Osteoblast (primary cell): ENCODE measurements around the gene R3HCC1L. TPM values are rescaled to one million over a fixed set of nuclear protein-coding genes. Genes with fewer than 3 reads are reported as not detected.

ENCODE experiments used
- DNase-seq: peaks from one replicate; pipeline ENCODE4 v3.0.0; 2011; ENCODE audit warnings: low spot score, mixed read lengths; ENCODE audit not compliant: insufficient read length; ENCODE audit errors: missing footprints
- H2AFZ ChIP-seq: 2 replicates; pipeline ENCODE4 v1.6.0; 2011; ENCODE audit warnings: mild to moderate bottlenecking, low read length
- H3K27ac ChIP-seq: 2 replicates; pipeline ENCODE4 v1.5.1; 2011; ENCODE audit warnings: mild to moderate bottlenecking, low read depth, low read length, moderate library complexity
- H3K27me3 ChIP-seq: 2 replicates; pipeline ENCODE4 v1.6.0; 2012; ENCODE audit warnings: mild to moderate bottlenecking, control low read depth, inconsistent platforms, low read length, moderate library complexity; ENCODE audit not compliant: insufficient read depth
- H3K36me3 ChIP-seq: 2 replicates; pipeline ENCODE4 v1.5.1; 2011; ENCODE audit warnings: mild to moderate bottlenecking, low read length, control low read depth, moderate library complexity; ENCODE audit not compliant: insufficient read depth
- H3K4me1 ChIP-seq: 2 replicates; pipeline ENCODE4 v1.5.1; 2011; ENCODE audit warnings: mild to moderate bottlenecking, low read length, control low read depth, moderate library complexity; ENCODE audit not compliant: insufficient read depth
- H3K4me2 ChIP-seq: 2 replicates; pipeline ENCODE4 v1.6.0; 2011; ENCODE audit warnings: mild to moderate bottlenecking, low read length; ENCODE audit not compliant: insufficient read depth
- H3K4me3 ChIP-seq: fragments of 200-600 bp; sonication (generic); 3 replicates; pipeline ENCODE4 v1.5.1; 2012; ENCODE audit warnings: mild to moderate bottlenecking, low read length, inconsistent platforms; ENCODE audit not compliant: insufficient read depth
- H3K79me2 ChIP-seq: 2 replicates; pipeline ENCODE4 v1.6.0; 2012; ENCODE audit warnings: mild to moderate bottlenecking, low read length, control low read depth, inconsistent platforms; ENCODE audit not compliant: insufficient read depth
- H3K9me3 ChIP-seq: 2 replicates; pipeline ENCODE4 v1.5.1; 2011; ENCODE audit warnings: low read depth, low read length, control low read depth
- H4K20me1 ChIP-seq: 2 replicates; pipeline ENCODE4 v1.6.0; 2012; ENCODE audit warnings: mild to moderate bottlenecking, low read length, control low read depth; ENCODE audit not compliant: insufficient read depth
- total RNA-seq: library from RNA; depleted of rRNA; stranded (reverse); fragments of >200 nt; gene quantifications from 2 replicates; pipeline ENCODE4 v1.2.3, GENCODE V29; 2012
- TF ChIP-seq, protein P1 (sequence below): IDR thresholded peaks from 2 replicates; pipeline ENCODE4 v1.5.1; 2011; ENCODE audit warnings: mild to moderate bottlenecking, low read depth, low read length, moderate library complexity; ENCODE audit errors: extremely low read depth

The R3HCC1L gene
- total RNA-seq, 1 donor: 15.9 TPM

DNA sequence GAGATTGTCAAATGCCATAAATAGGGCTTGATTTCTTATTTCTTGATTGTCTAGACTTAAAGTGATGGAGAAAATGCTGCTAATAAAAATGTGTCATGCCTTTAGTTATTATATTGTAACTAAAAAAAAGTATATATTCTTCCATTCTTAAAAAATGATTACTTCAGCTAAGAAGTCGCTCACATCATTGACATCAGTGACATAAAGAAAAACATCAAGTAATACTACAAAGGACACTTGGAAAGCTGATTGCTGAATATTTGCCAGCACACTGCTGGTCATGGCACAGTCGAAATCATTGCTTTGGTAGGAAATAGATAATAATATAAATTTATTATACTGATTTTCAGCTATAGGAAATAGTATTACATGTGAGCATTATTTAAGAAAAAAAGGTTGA is 70.9 kb downstream of the R3HCC1L start:
- no peaks in the 10 kb centered on the region for H3K4me1 ChIP-seq
- H3K4me2 ChIP-seq: no peak overlapping the region
- peaks cover 4% of the 10 kb centered on the region for H3K79me2 ChIP-seq
- H3K27me3 ChIP-seq: no peaks in the 10 kb centered on the region
- TF ChIP-seq, protein P1, sequence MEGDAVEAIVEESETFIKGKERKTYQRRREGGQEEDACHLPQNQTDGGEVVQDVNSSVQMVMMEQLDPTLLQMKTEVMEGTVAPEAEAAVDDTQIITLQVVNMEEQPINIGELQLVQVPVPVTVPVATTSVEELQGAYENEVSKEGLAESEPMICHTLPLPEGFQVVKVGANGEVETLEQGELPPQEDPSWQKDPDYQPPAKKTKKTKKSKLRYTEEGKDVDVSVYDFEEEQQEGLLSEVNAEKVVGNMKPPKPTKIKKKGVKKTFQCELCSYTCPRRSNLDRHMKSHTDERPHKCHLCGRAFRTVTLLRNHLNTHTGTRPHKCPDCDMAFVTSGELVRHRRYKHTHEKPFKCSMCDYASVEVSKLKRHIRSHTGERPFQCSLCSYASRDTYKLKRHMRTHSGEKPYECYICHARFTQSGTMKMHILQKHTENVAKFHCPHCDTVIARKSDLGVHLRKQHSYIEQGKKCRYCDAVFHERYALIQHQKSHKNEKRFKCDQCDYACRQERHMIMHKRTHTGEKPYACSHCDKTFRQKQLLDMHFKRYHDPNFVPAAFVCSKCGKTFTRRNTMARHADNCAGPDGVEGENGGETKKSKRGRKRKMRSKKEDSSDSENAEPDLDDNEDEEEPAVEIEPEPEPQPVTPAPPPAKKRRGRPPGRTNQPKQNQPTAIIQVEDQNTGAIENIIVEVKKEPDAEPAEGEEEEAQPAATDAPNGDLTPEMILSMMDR: no peak
- H3K9me3 ChIP-seq: no peaks in the 10 kb centered on the region
- H3K27ac ChIP-seq: no peak overlapping the region
- no peaks in the 10 kb centered on the region for H3K36me3 ChIP-seq
- H4K20me1 ChIP-seq: no peaks in the 10 kb centered on the region
- DNase-seq: no peak
- no peak overlapping the region for H2AFZ ChIP-seq
- H3K4me3 ChIP-seq: no peak overlapping the region

DNA sequence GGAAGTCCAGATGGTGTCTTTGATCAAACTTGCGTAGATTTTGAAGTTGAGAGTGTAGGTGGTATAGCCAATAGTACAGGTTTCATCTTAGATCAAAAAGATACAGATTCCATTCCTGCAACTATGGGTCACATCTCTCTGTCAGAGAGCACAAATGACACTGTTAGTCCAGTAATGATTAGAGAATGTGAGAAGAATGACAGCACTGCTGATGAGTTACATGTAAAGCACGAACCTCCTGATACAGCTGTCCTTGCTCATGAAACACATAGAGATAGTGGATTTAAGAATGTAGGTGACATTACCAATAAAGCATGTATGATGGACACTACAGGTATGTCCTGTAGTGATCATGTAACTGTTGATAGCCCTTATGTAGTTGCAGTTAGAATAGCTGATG is 74.5 kb downstream of the R3HCC1L start:
- Histone ChIP-seq H3K4me2 (no peak overlapping the region), H3K36me3 (no peaks in the 10 kb centered on the region), H3K27me3 (no peaks in the 10 kb centered on the region), H3K4me3 (no peak overlapping the region), H4K20me1 (no peaks in the 10 kb centered on the region), H3K27ac (no peak overlapping the region), H2AFZ (no peak overlapping the region), H3K4me1 (no peaks in the 10 kb centered on the region), H3K9me3 (no peaks in the 10 kb centered on the region), H3K79me2 (peaks cover 12% of the 10 kb centered on the region)
- DNase-seq: no peak
- TF ChIP-seq, protein P1: no peak

DNA sequence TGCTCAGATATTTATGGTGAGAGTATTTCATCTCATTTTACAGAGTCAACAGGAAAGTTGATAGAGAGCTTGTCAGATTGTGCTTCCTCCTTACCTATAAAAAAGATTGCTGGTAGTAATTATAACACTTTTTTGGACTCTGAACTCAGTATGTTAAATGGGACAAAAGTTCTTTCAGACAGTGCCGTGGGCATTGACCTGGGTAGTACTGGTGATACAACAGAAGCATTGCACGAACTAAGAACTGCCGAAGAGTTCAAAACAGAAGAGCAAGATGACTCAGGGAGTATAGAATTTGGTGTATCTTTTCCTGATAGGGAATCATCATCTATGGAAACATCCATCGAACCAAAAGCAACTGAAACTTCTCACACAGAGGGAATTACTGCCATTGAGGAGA is 75.0 kb downstream of the R3HCC1L start:
- Histone ChIP-seq H3K4me1 (no peaks in the 10 kb centered on the region), H3K36me3 (no peaks in the 10 kb centered on the region), H3K4me3 (no peak overlapping the region), H4K20me1 (no peaks in the 10 kb centered on the region), H3K4me2 (no peak overlapping the region), H2AFZ (no peak overlapping the region), H3K27me3 (no peaks in the 10 kb centered on the region), H3K27ac (no peak overlapping the region), H3K9me3 (no peaks in the 10 kb centered on the region), H3K79me2 (peaks cover 14% of the 10 kb centered on the region)
- no peak for DNase-seq
- TF ChIP-seq, protein P1: no peak

DNA sequence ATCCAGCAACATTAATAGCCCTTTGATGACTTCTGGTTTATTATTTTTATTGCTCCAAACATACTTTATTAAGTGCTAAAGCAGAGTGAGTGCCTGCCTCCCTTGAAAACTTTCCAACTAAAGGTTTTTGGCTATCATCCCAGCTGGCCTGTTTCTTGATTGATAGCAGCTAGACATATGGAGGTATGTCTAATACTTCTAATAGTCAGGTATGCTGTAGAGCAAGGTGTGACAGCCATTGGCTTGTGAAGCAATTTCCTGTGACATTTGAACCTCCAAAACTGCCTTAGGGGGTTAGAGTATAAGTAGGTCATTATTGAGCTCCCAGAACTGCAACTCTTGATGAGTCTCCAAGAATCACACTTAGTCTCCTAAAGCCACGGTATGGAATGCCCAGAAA is 77.7 kb downstream of the R3HCC1L start:
- DNase-seq: no peak
- Histone ChIP-seq H4K20me1 (no peaks in the 10 kb centered on the region), H3K4me1 (no peaks in the 10 kb centered on the region), H3K9me3 (no peaks in the 10 kb centered on the region), H3K79me2 (peaks cover 25% of the 10 kb centered on the region), H3K27me3 (no peaks in the 10 kb centered on the region), H3K4me3 (no peak overlapping the region), H3K36me3 (no peaks in the 10 kb centered on the region), H3K4me2 (no peak overlapping the region), H3K27ac (no peak overlapping the region), H2AFZ (no peak overlapping the region)
- TF ChIP-seq, protein P1: no peak
